Left renal cortex interstitium (tissue), 4 donors: ENCODE results near the gene PSKH1. TPM values are rescaled to one million over a fixed set of nuclear protein-coding genes. Genes with fewer than 3 reads are reported as not detected.

ENCODE experiments used
- DNase-seq, 4 donors: peaks; one replicate each; pipeline ENCODE4 v3.0.0-alpha.2; 2013; ENCODE audit warnings: low read depth in 4 of 4, low spot score in 2 of 4, missing footprints in 1 of 4
- polyA plus RNA-seq, 4 donors: library from polyadenylated mRNA; unstranded; fragments of 120-200 nt; gene quantifications; one replicate each; pipeline ENCODE4 v1.2.1, GENCODE V29; 2013; ENCODE audit not compliant: insufficient read length in 4 of 4

The PSKH1 gene
- polyA plus RNA-seq, 4 donors: 33.5 to 44.6 (median 40.1) TPM

DNA sequence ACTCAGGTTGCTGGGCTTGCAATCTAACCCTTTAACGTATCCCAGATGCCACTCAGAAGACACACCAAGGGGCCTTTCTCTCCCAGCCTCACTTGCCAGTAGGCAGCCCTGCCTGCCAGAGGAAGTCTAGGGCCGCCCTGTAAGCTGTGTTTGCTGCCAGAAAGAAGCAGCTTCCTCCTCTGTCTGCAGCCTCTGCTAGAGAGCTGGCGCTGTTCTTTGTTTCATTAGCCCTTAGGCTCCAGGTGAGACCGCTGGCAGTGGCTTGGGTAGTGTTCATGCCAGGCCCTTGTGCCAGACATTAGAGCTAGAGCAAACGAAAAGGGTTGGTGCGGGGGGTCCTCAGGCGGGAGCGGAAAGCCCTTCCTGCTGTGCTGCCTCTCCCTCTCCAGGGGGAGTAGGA, 29.7 kb downstream of the PSKH1 start:
- DNase-seq: no peak

DNA sequence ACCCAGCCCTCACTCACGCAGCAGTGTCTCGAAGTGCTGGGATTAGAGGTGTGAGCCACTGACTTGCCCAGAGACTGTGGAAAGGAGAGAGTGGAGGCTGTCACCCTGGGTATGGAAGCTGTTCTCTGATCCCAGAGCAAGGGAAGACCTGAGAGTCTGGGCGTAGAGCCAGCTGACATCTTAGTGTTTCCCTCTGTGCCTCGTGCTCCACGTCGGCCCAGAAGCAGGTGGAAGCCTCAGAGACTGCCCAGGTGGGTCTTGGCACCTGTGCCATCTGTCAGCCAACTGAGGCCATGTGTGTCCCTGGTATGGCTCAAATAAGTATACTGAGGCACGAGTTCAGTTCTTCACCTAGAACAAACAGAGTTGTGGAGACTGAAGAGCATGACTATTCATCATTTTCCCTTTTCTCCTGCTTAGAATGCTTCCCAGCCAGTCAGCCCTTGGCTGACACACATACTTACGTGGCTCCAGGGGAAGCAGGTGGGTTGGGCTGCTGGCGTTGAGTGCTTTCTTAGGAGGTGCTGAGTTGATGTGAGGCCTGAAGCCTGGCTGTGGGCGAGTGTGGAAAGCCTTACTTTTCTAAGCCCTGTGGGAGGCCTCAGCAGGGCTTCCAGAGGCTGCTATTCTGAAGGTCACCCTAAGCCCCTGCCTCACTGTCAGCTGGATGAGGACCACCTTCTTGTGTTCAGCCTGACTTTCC, 30.5 kb downstream of the PSKH1 start:
- no peak for DNase-seq

DNA sequence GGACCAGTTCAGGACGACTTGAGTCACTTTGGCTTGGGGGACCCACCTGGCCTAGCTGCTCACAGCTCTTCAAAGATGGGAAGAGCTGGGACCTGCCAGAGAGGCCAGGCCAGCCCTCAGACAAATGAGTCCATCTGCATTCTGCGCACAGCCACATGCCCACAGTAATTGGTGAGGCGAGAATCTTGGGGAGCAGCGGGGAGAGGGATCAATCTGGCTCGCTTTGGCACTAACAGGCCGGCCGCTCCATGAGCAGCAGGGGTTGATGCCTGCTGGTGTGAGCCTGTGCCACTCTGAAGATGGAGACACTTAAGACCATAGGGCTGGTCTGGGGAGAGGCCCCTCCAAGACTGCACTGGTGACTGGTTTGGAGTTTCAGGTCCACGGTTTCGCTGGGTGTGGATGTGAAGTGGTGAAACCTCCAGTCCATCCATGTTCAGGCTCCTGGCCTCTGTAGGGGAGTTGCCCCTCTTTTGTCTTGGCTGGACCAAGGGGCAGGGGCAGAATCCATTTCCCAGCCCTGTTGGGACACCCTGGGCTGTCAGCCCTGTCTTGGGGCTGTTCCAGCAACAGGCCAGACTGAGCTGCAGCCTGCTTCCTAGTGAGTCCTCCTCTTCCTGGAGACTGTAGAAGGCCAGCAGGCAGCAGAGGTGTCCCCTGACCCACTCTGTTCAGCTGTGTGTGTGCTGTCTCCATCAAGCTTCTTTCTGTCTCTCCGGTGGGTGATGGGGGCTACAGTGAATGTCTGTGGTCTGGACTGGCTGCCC, 31.3 kb downstream of the PSKH1 start:
- DNase-seq: no peak

DNA sequence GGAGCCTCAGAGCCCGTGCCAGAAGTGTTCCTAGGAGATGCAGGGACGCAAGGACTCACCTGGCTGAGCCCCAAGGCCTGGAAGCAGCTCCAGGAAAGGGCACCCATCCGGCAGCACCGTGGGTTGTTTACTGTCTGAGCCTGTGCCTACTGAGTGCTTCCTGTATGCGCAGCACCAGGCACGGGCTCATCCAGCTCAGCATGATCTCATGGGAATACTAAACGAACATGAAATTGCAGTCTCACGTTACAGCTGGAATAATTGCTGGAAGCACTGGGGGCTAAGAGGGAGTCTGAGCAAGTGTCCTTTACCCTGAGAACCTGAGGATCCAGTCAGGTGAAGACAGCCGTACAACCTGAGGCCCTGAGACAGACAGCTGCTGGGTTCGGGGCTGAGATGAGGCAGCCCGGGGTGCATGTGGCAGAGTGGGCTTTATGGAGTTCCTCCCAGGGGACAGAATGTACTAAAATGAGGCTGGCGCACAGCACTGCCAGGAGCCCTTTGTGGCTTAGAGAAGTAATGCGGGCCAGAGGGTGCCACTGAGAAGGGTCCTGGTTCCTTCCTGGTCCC, 33.2 kb downstream of the PSKH1 start:
- no peak for DNase-seq

- no peak for DNase-seq
These were observed 34.3 kb downstream of the PSKH1 start for GRCh38 chr16:67927131-67927941.

- no peak for DNase-seq
These were observed 35.1 kb downstream of the PSKH1 start for GRCh38 chr16:67928147-67928546.

GRCh38 chr16:67928561-67929364, 35.7 kb downstream of the PSKH1 start:
- DNase-seq: peak in 1 of 4 donors; percentile 44

- DNase-seq: no peak
These were observed 37.1 kb downstream of the PSKH1 start for GRCh38 chr16:67930191-67930590.

DNA sequence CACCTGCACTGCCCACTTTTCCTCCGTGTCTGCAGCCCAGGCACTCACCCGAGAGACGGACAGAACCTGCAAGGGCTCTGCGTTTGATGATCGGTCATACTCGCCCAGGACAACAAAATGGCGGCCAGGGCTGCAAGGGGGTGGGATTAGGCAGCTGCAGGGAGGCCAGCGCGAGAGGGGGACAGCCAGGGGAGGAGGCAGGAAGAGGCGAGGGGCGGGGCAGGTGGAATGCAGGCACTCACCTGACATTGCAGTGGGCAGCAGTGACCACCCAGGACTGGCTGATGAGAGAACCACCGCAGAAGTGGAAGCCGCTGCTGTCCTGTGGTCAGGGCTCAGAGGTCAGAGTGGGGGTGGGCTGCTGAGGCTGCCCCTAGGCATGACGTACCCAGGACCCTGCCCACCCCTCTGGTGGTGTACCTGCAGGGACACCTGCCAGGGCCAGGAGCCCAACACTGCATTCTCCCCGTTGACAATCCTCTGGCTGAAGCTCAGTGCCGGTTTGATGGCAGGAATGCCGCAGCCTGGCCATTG, 37.7 kb downstream of the PSKH1 start:
- DNase-seq: no peak

DNA sequence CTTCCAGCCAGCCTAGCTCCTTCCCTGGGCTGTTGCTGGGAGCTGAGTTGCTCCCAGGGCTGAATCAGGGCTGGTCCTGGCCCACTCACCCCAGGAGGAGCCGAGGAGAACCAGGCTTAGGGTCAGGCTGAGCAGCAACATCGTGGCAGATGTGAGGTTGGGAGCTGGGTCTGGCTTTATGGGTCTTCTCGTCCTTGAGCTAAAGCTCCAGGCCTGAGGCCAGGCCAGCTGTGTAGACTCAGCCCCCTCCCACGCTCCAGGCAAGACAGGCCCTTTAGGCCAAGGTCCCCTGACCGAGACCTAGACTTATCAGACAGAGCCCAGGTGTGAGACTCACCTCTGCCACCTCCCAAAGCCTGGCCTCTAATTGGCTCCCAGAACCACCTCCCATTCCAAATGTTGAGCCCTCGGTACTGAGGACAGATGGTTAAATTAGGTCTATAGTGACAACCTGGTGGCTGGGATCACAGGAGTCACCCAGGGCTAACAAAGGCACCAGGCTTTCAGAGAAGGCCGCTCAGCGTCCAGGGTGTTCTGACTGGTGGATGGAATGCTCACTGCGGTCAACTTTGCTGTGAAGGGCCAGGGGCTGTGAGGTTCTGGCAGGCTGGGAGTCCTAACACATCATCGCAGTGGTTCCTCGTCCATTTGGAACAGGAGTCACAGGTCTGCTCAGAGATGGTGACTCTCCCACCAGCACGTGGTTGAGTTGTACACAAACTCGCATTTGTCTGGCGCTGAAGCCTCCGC, 38.8 kb downstream of the PSKH1 start, which contains the start of gene CTRL:
TSS of gene CTRL (minus strand) at position 151 of the 750 bp plus-strand sequence. CDS start at position 141, 10 bp downstream.
- no peak for DNase-seq

GRCh38 chr16:67932462-67932840, 39.4 kb downstream of the PSKH1 start:
- no peak for DNase-seq

DNA sequence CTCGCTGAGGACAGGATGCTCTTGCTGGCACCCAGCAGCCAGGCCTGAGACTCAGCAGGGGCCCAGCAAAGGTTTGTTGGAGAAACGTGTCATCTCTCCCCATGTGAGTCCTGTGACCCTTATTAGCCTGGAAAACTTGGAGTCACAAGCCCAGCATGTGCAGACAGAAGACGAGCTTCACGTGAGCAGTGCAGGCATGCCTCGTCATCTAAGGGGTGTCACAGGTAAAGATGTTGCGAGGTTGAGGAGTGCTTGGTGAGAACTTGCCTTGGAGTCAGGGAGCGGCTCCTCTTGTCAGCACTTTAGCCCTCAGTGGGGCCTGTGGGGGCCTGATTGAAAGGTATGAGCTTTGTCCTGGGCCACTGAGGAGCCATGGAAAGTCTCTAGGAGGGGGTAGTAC, 40.8 kb downstream of the PSKH1 start:
- DNase-seq: no peak

- DNase-seq: no peak
These were observed 41.4 kb downstream of the PSKH1 start for GRCh38 chr16:67934306-67935100.

GRCh38 chr16:67935101-67935401, 42.0 kb downstream of the PSKH1 start:
- no peak for DNase-seq

DNA sequence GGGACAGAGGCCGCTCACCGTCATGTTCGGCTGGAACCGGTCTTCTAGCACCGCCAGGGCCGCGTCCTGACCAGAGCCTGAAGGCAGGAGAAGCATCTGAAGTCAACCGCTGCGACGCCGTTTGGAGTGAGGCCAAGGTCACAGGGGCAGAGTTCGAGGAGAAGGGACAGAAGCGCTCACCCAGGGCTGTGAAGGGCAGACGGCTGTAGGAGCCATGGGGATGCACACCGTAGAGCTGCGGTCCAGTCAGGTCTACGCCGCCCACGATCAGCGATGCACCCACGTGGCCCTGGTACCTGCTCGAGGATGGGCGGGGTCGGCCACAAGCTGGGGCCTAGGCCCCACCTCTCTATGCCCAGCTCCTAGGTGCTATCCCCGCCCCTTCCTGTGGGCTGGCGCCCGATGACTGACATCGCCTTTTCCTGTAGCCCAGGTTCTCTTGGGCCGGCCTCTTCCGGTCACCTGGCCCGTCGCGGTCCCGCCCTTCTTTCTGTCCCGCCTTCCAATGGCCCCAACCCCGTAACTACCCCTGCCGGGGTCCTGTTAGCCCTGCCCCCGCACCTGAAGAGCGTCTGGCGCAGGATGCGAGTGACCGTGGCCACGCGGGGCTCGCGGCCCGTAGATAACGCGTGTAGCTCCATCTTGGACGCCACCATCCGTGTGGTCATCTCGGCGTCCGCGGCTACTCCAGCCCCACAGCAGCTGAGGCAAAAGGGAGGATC, 42.5 kb downstream of the PSKH1 start:
- peak; percentile 82 to 94 (median 88) for DNase-seq

- peak in 3 of 4 donors; percentile 30 to 33 (median 32) for DNase-seq
These were observed 43.2 kb downstream of the PSKH1 start, which contains the start of gene PSMB10 for GRCh38 chr16:67936124-67936879. TSS of gene PSMB10 (minus strand) at chr16:67936850. CDS start at chr16:67936749, 101 bp downstream.
